ENCODE measurements around the gene TRMT44.
"Not testable (repeated sequence)": the region's sequence is repeated elsewhere in the genome, so short reads cannot be mapped to it uniquely, and the experiment has no call there.

- not testable (repeated sequence) for TF ChIP-seq CTCF, POLR2A (IDR thresholded peaks at IDR 0.05)
Observed at GRCh38 chr4:8513080-8513479, 72.5 kb downstream of the TRMT44 start.

All from thyroid gland (tissue), 4 donors.